Thoracic aorta (tissue), 2 donors: ENCODE measurements around the gene PBLD. TPM values are rescaled to one million over a fixed set of nuclear protein-coding genes. Genes with fewer than 3 reads are reported as not detected.
"Not testable (repeated sequence)": the region's sequence is repeated elsewhere in the genome, so short reads cannot be mapped to it uniquely, and the experiment has no call there.

Source experiments
- ATAC-seq: fragments of 150-250 bp; one replicate; pipeline ENCODE4 v1.8.0; 2017; ENCODE audit warnings: low read depth; ENCODE audit not compliant: insufficient number of reproducible peaks, low FRiP score
- DNase-seq: peaks from one replicate; pipeline ENCODE4 v3.0.0-alpha.2; 2020; ENCODE audit warnings: low spot score
- H3K27ac ChIP-seq, 2 donors: fragments of 200-600 bp; sonication (generic); 1 replicate in 1 of 2; 2 replicates in 1 of 2; pipeline ENCODE4 v1.5.1; 2016; ENCODE audit warnings: mild to moderate bottlenecking in 2 of 2, moderate library complexity in 2 of 2
- H3K27me3 ChIP-seq: fragments of 200-600 bp; sonication (generic); replicated peaks from 2 replicates; pipeline ENCODE4 v1.6.0; 2016; ENCODE audit warnings: mild to moderate bottlenecking; ENCODE audit not compliant: insufficient read depth
- H3K36me3 ChIP-seq: fragments of 200-600 bp; sonication (generic); one replicate; pipeline ENCODE4 v1.5.1; 2016
- H3K4me1 ChIP-seq, 2 donors: fragments of 200-600 bp; sonication (generic); 1 replicate in 1 of 2; 2 replicates in 1 of 2; pipeline versions ENCODE4 v1.5.1 to v1.6.0; 2016; ENCODE audit warnings: low read depth in 2 of 2, mild to moderate bottlenecking in 1 of 2; ENCODE audit not compliant: control insufficient read depth in 1 of 2
- H3K4me3 ChIP-seq: fragments of 200-600 bp; sonication (generic); 2 replicates; pipeline ENCODE4 v1.5.1; 2016; ENCODE audit warnings: mild to moderate bottlenecking
- H3K9me3 ChIP-seq: fragments of 200-600 bp; sonication (generic); 2 replicates; pipeline ENCODE4 v1.5.1; 2016
- CTCF ChIP-seq: fragments of 200-600 bp; sonication (generic); IDR thresholded peaks from one replicate; pipeline ENCODE4 v1.5.1; 2019; ENCODE audit warnings: antibody characterized with exemption
- total RNA-seq, 2 donors: library from RNA; depleted of rRNA; stranded (reverse); fragments of >200 nt; gene quantifications; one replicate each; pipeline versions ENCODE4 v1.1.0 to v1.2.3, GENCODE V29; 2016

The PBLD gene
- total RNA-seq, 2 donors from 2014 or later = 8.0 to 9.5 TPM

- Histone ChIP-seq H3K27me3 (no peaks in the 10 kb centered on the region), H3K36me3 (no peaks in the 10 kb centered on the region), H3K9me3 (no peaks in the 10 kb centered on the region), H3K4me1 (no peaks in the 10 kb centered on the region), H3K4me3 (no peak overlapping the region), H3K27ac (no peak overlapping the region)
- ATAC-seq (no peak), DNase-seq (no peak)
- TF ChIP-seq CTCF = no peak
Observed at GRCh38 chr10:68288717-68289116, 44.0 kb downstream of the PBLD start.

GRCh38 chr10:68284062-68285001, 48.4 kb downstream of the PBLD start:
- ATAC-seq (no peak), DNase-seq (no peak)
- H3K4me1 ChIP-seq = no peaks in the 10 kb centered on the region
- no peak overlapping the region for H3K4me3 ChIP-seq
- H3K27ac ChIP-seq = no peak overlapping the region
- TF ChIP-seq CTCF = no peak
- no peaks in the 10 kb centered on the region for H3K27me3 ChIP-seq
- H3K9me3 ChIP-seq = no peaks in the 10 kb centered on the region
- no peaks in the 10 kb centered on the region for H3K36me3 ChIP-seq

- no peaks in the 10 kb centered on the region for H3K9me3 ChIP-seq
- no peak for TF ChIP-seq CTCF
- H3K27ac ChIP-seq = no peak overlapping the region
- no peak overlapping the region for H3K4me3 ChIP-seq
- H3K4me1 ChIP-seq = no peaks in the 10 kb centered on the region
- H3K27me3 ChIP-seq = no peaks in the 10 kb centered on the region
- H3K36me3 ChIP-seq = no peaks in the 10 kb centered on the region
- DNase-seq (no peak), ATAC-seq (no peak)
Observed at GRCh38 chr10:68280758-68281157, 52.0 kb downstream of the PBLD start.

- H3K9me3 ChIP-seq, H3K36me3 ChIP-seq, H3K4me1 ChIP-seq, H3K27me3 ChIP-seq, H3K4me3 ChIP-seq, H3K27ac ChIP-seq, DNase-seq, ATAC-seq: not testable (repeated sequence)
Observed at GRCh38 chr10:68278906-68279753, 53.6 kb downstream of the PBLD start.

GRCh38 chr10:68277814-68278213, 54.9 kb downstream of the PBLD start:
- H3K27me3 ChIP-seq, H3K9me3 ChIP-seq, H3K4me3 ChIP-seq, H3K36me3 ChIP-seq, H3K4me1 ChIP-seq, DNase-seq, ATAC-seq, H3K27ac ChIP-seq: not testable (repeated sequence)

- Histone ChIP-seq H3K4me3 (no peak overlapping the region), H3K27me3 (no peaks in the 10 kb centered on the region), H3K4me1 (no peaks in the 10 kb centered on the region), H3K9me3 (no peaks in the 10 kb centered on the region), H3K36me3 (no peaks in the 10 kb centered on the region), H3K27ac (no peak overlapping the region)
- no peak for TF ChIP-seq CTCF
- no peak for ATAC-seq
- DNase-seq = no peak
Observed at GRCh38 chr10:68276224-68276623, 56.5 kb downstream of the PBLD start.
